Measurements from ENCODE around the gene SLC22A1.

DNA sequence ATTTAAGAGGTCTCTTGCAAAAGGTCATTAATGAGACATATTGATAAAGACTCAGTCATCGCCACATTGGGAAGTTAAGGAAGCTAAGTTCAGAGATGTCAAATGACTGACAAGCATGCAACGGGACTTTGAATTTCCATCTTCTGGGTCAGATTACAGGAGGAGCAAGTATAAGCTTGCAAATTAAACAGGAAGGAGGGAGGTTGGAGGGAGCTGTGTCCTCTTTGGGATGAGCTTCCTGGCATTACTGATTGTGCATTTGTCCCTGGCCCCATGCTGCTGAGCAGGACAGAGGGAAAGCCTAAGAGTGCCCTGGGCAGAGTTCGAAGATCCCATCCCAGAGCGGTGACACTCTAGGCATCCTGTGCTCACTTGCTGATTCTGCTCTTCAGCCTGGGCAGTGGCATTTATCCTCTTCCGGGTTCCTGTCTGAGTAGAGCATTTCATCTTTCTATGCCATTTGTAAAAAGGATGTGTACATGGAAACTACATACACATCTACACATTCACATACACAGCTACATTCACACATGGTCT lies 40.5 kb downstream of the SLC22A1 start:
- TF ChIP-seq, protein P1, sequence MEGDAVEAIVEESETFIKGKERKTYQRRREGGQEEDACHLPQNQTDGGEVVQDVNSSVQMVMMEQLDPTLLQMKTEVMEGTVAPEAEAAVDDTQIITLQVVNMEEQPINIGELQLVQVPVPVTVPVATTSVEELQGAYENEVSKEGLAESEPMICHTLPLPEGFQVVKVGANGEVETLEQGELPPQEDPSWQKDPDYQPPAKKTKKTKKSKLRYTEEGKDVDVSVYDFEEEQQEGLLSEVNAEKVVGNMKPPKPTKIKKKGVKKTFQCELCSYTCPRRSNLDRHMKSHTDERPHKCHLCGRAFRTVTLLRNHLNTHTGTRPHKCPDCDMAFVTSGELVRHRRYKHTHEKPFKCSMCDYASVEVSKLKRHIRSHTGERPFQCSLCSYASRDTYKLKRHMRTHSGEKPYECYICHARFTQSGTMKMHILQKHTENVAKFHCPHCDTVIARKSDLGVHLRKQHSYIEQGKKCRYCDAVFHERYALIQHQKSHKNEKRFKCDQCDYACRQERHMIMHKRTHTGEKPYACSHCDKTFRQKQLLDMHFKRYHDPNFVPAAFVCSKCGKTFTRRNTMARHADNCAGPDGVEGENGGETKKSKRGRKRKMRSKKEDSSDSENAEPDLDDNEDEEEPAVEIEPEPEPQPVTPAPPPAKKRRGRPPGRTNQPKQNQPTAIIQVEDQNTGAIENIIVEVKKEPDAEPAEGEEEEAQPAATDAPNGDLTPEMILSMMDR (IDR thresholded peaks at IDR 0.05), result no peak
- TF ChIP-seq POLR2A (IDR thresholded peaks at IDR 0.05), result no peak

Data from adrenal gland (tissue), 5 donors.